GM23338 (cell line): ENCODE results near the gene NXN. TPM values are rescaled to one million over a fixed set of nuclear protein-coding genes. Genes with fewer than 3 reads are reported as not detected.

Source experiments
- ATAC-seq: fragments of 200-7000 bp; cut with Tn5 transposase; 3 replicates; pipeline ENCODE4 v1.9.1; 2020
- DNase-seq: peaks from one replicate; pipeline ENCODE4 v3.0.0-alpha.2; 2015; ENCODE audit warnings: low spot score
- H2AFZ ChIP-seq: fragments of 200-600 bp; sonication (generic); 2 replicates; pipeline ENCODE4 v1.8.0; 2016; ENCODE audit warnings: antibody characterized with exemption, mild to moderate bottlenecking, moderate library complexity
- H3F3A ChIP-seq: fragments of 200-600 bp; sonication (generic); replicated peaks from 2 replicates; pipeline ENCODE4 v1.8.0; 2017; ENCODE audit warnings: antibody characterized with exemption, mixed run types, low read depth
- H3K27ac ChIP-seq: fragments of 200-600 bp; sonication (generic); 2 replicates; pipeline ENCODE4 v1.6.1; 2016; ENCODE audit warnings: low read depth
- H3K27me3 ChIP-seq: fragments of 200-600 bp; sonication (generic); 2 replicates; pipeline ENCODE4 v1.8.0; 2016; ENCODE audit warnings: mild to moderate bottlenecking, mixed run types, moderate library complexity; ENCODE audit not compliant: insufficient read depth
- H3K36me3 ChIP-seq: fragments of 200-600 bp; sonication (generic); 2 replicates; pipeline ENCODE4 v1.8.0; 2016; ENCODE audit warnings: mild to moderate bottlenecking; ENCODE audit not compliant: insufficient read depth
- H3K4me1 ChIP-seq: fragments of 200-600 bp; sonication (generic); 2 replicates; pipeline ENCODE4 v1.8.0; 2016; ENCODE audit warnings: mild to moderate bottlenecking, moderate library complexity; ENCODE audit not compliant: insufficient read depth
- H3K4me2 ChIP-seq: fragments of 200-600 bp; sonication (generic); 2 replicates; pipeline ENCODE4 v1.7.1; 2017; ENCODE audit warnings: mixed run types
- H3K4me3 ChIP-seq: fragments of 200-600 bp; sonication (generic); 2 replicates; pipeline ENCODE4 v1.6.1; 2016; ENCODE audit warnings: mixed run types
- H3K79me2 ChIP-seq: fragments of 200-600 bp; sonication (generic); replicated peaks from 2 replicates; pipeline ENCODE4 v1.8.0; 2017; ENCODE audit warnings: mild to moderate bottlenecking; ENCODE audit not compliant: insufficient read depth
- H3K9me2 ChIP-seq: fragments of 200-600 bp; sonication (generic); 2 replicates; pipeline ENCODE4 v1.8.0; 2017; ENCODE audit not compliant: insufficient read depth
- H4K20me1 ChIP-seq: fragments of 200-600 bp; sonication (generic); replicated peaks from 2 replicates; pipeline ENCODE4 v1.8.0; 2017; ENCODE audit warnings: mild to moderate bottlenecking; ENCODE audit not compliant: insufficient read depth
- H3K27ac Mint-ChIP-seq: 2 replicates; pipeline ENCODE4 v1.8.0; 2020; ENCODE audit warnings: inconsistent platforms, mild to moderate bottlenecking, moderate library complexity, mixed read lengths
- H3K27me3 Mint-ChIP-seq: 3 replicates; pipeline ENCODE4 v1.8.0; 2022; ENCODE audit warnings: low read depth, mild to moderate bottlenecking, moderate library complexity, mixed read lengths, inconsistent platforms; ENCODE audit not compliant: insufficient read depth, poor library complexity
- H3K36me3 Mint-ChIP-seq: 3 replicates; pipeline ENCODE4 v1.8.0; 2021; ENCODE audit warnings: low read depth, mild to moderate bottlenecking, inconsistent platforms, moderate library complexity, mixed read lengths
- H3K4me1 Mint-ChIP-seq: 3 replicates; pipeline ENCODE4 v1.8.0; 2020; ENCODE audit warnings: mild to moderate bottlenecking, inconsistent platforms, mixed read lengths
- H3K4me3 Mint-ChIP-seq: 3 replicates; pipeline ENCODE4 v1.8.0; 2021; ENCODE audit warnings: moderate library complexity, mild to moderate bottlenecking, inconsistent platforms, mixed read lengths
- H3K9me3 Mint-ChIP-seq: 3 replicates; pipeline ENCODE4 v1.8.0; 2020; ENCODE audit warnings: moderate library complexity, mild to moderate bottlenecking, inconsistent platforms, mixed read lengths
- CREB1 ChIP-seq: fragments of 250-450 bp; sonication (Bioruptor Pico); IDR thresholded peaks from 2 replicates; pipeline ENCODE4 v1.5.0; 2020; ENCODE audit warnings: low read depth, mild to moderate bottlenecking, moderate library complexity
- EZH2phosphoT487 ChIP-seq: fragments of 200-600 bp; sonication (generic); IDR thresholded peaks from one replicate; pipeline ENCODE4 v1.8.1; 2018; ENCODE audit warnings: antibody characterized with exemption; ENCODE audit not compliant: unreplicated experiment
- JUNB ChIP-seq: IDR thresholded peaks from one replicate; pipeline ENCODE4 v1.6.1; 2016; ENCODE audit warnings: antibody characterized with exemption; ENCODE audit not compliant: unreplicated experiment
- NANOG ChIP-seq: IDR thresholded peaks from 2 replicates; pipeline ENCODE4 v1.6.1; 2016; ENCODE audit warnings: antibody characterized with exemption, borderline replicate concordance
- POLR2AphosphoS5 ChIP-seq: IDR thresholded peaks from 2 replicates; pipeline ENCODE4 v1.6.1; 2016; ENCODE audit warnings: antibody characterized with exemption, low read depth
- STAT1 ChIP-seq: IDR thresholded peaks from one replicate; pipeline ENCODE4 v1.6.1; 2016; ENCODE audit warnings: antibody characterized with exemption; ENCODE audit not compliant: unreplicated experiment
- ZNF114 ChIP-seq: fragments of 250-450 bp; sonication (Bioruptor Pico); IDR thresholded peaks from 2 replicates; pipeline ENCODE4 v1.5.0; 2020; ENCODE audit warnings: mild to moderate bottlenecking, moderate library complexity
- ZNF331 ChIP-seq: fragments of 250-450 bp; sonication (Bioruptor Pico); IDR thresholded peaks from 2 replicates; pipeline ENCODE4 v1.5.0; 2020; ENCODE audit warnings: low read depth, mild to moderate bottlenecking, moderate library complexity
- polyA plus RNA-seq: library from polyadenylated mRNA; unstranded; fragments of >200 nt; fragmentation: Nextera tagmentation; extraction: Ambion mirVana; gene quantifications from 2 replicates; pipeline ENCODE4 v1.2.1, GENCODE V29; 2016
- total RNA-seq: library from RNA; depleted of rRNA; stranded (reverse); fragments of >200 nt; shearing (Covaris generic); gene quantifications from 2 replicates; pipeline ENCODE4 v1.2.3, GENCODE V29; 2014
- TF ChIP-seq, protein P1 (sequence below): IDR thresholded peaks from 2 replicates; pipeline ENCODE4 v1.6.1; 2016; ENCODE audit warnings: antibody characterized with exemption
- TF ChIP-seq, protein P2 (sequence below): IDR thresholded peaks from one replicate; pipeline ENCODE4 v1.6.1; 2018; ENCODE audit warnings: antibody characterized with exemption; ENCODE audit not compliant: unreplicated experiment
- TF ChIP-seq, protein P3 (sequence below): fragments of 250-450 bp; sonication (Bioruptor Pico); IDR thresholded peaks from 2 replicates; pipeline ENCODE4 v1.5.0; 2020; ENCODE audit warnings: mild to moderate bottlenecking, moderate library complexity
- TF ChIP-seq, protein P4 (sequence below), 2 experiments: fragments of 200-600 bp in 1 of 2; sonication (generic) in 1 of 2; conservative IDR thresholded peaks; 2 replicates each; pipeline versions ENCODE4 v1.5.1 to v1.6.1; 2016 to 2017; ENCODE audit warnings: antibody characterized with exemption in 2 of 2, low read depth in 2 of 2, mild to moderate bottlenecking in 2 of 2, moderate library complexity in 1 of 2

NXN gene
- total and polyA plus RNA-seq, 2 experiments from 2014 or later = 31.8 to 105 TPM

DNA sequence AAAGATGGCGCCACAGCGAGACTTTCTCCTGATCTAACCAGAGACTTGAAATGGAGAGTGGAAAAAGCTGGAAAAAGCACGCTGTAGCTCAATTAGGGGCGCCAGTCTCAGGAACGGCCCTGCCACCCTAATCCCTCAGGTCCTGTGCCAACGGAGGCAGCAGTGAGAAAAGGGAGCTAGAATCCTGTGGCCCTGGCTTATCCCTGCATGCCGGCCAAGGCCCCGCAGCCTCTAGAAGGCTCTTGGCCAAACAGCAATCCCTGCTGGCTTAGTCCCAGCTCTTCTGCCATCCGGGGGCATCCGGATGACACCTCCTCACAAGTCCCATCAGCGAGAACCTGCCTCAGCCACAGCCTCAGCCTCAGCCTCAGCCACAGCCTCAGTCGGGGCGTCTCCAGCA, 127.7 kb downstream of the NXN start:
- no peak for ATAC-seq
- peaks cover 78% of the 10 kb centered on the region for H3K79me2 ChIP-seq

More for the DNA sequence above, 127.7 kb downstream of the NXN start:
- Histone ChIP-seq H3K27me3 (no peaks in the 10 kb centered on the region), H3K4me2 (no peak overlapping the region), H2AFZ (no peak overlapping the region), H3K4me1 (peaks cover 30% of the 10 kb centered on the region), H3K4me3 (no peak overlapping the region), H4K20me1 (peaks cover 32% of the 10 kb centered on the region), H3K36me3 (no peaks in the 10 kb centered on the region), H3K9me2 (no peaks in the 10 kb centered on the region), H3F3A (no peaks in the 10 kb centered on the region), H3K27ac (no peak overlapping the region)
- DNase-seq = no peak
- Mint-ChIP-seq H3K4me1 (peaks cover 56% of the 10 kb centered on the region), H3K4me3 (no peak overlapping the region), H3K27me3 (peaks cover 12% of the 10 kb centered on the region), H3K9me3 (no peaks in the 10 kb centered on the region), H3K36me3 (no peaks in the 10 kb centered on the region), H3K27ac (no peak overlapping the region; the same call in 1 of the 2 replicates)
- TF ChIP-seq, protein P1, sequence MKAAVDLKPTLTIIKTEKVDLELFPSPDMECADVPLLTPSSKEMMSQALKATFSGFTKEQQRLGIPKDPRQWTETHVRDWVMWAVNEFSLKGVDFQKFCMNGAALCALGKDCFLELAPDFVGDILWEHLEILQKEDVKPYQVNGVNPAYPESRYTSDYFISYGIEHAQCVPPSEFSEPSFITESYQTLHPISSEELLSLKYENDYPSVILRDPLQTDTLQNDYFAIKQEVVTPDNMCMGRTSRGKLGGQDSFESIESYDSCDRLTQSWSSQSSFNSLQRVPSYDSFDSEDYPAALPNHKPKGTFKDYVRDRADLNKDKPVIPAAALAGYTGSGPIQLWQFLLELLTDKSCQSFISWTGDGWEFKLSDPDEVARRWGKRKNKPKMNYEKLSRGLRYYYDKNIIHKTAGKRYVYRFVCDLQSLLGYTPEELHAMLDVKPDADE = no peak
- TF ChIP-seq ZNF114 (CRISPR knock-in tag) (no peak), CREB1 (CRISPR knock-in tag) (no peak), EZH2phosphoT487 (no peak), STAT1 (no peak), NANOG (no peak), ZNF331 (CRISPR knock-in tag) (no peak), POLR2AphosphoS5 (no peak), JUNB (no peak)
- TF ChIP-seq, protein P2, sequence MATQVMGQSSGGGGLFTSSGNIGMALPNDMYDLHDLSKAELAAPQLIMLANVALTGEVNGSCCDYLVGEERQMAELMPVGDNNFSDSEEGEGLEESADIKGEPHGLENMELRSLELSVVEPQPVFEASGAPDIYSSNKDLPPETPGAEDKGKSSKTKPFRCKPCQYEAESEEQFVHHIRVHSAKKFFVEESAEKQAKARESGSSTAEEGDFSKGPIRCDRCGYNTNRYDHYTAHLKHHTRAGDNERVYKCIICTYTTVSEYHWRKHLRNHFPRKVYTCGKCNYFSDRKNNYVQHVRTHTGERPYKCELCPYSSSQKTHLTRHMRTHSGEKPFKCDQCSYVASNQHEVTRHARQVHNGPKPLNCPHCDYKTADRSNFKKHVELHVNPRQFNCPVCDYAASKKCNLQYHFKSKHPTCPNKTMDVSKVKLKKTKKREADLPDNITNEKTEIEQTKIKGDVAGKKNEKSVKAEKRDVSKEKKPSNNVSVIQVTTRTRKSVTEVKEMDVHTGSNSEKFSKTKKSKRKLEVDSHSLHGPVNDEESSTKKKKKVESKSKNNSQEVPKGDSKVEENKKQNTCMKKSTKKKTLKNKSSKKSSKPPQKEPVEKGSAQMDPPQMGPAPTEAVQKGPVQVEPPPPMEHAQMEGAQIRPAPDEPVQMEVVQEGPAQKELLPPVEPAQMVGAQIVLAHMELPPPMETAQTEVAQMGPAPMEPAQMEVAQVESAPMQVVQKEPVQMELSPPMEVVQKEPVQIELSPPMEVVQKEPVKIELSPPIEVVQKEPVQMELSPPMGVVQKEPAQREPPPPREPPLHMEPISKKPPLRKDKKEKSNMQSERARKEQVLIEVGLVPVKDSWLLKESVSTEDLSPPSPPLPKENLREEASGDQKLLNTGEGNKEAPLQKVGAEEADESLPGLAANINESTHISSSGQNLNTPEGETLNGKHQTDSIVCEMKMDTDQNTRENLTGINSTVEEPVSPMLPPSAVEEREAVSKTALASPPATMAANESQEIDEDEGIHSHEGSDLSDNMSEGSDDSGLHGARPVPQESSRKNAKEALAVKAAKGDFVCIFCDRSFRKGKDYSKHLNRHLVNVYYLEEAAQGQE = no peak
- TF ChIP-seq, protein P3, sequence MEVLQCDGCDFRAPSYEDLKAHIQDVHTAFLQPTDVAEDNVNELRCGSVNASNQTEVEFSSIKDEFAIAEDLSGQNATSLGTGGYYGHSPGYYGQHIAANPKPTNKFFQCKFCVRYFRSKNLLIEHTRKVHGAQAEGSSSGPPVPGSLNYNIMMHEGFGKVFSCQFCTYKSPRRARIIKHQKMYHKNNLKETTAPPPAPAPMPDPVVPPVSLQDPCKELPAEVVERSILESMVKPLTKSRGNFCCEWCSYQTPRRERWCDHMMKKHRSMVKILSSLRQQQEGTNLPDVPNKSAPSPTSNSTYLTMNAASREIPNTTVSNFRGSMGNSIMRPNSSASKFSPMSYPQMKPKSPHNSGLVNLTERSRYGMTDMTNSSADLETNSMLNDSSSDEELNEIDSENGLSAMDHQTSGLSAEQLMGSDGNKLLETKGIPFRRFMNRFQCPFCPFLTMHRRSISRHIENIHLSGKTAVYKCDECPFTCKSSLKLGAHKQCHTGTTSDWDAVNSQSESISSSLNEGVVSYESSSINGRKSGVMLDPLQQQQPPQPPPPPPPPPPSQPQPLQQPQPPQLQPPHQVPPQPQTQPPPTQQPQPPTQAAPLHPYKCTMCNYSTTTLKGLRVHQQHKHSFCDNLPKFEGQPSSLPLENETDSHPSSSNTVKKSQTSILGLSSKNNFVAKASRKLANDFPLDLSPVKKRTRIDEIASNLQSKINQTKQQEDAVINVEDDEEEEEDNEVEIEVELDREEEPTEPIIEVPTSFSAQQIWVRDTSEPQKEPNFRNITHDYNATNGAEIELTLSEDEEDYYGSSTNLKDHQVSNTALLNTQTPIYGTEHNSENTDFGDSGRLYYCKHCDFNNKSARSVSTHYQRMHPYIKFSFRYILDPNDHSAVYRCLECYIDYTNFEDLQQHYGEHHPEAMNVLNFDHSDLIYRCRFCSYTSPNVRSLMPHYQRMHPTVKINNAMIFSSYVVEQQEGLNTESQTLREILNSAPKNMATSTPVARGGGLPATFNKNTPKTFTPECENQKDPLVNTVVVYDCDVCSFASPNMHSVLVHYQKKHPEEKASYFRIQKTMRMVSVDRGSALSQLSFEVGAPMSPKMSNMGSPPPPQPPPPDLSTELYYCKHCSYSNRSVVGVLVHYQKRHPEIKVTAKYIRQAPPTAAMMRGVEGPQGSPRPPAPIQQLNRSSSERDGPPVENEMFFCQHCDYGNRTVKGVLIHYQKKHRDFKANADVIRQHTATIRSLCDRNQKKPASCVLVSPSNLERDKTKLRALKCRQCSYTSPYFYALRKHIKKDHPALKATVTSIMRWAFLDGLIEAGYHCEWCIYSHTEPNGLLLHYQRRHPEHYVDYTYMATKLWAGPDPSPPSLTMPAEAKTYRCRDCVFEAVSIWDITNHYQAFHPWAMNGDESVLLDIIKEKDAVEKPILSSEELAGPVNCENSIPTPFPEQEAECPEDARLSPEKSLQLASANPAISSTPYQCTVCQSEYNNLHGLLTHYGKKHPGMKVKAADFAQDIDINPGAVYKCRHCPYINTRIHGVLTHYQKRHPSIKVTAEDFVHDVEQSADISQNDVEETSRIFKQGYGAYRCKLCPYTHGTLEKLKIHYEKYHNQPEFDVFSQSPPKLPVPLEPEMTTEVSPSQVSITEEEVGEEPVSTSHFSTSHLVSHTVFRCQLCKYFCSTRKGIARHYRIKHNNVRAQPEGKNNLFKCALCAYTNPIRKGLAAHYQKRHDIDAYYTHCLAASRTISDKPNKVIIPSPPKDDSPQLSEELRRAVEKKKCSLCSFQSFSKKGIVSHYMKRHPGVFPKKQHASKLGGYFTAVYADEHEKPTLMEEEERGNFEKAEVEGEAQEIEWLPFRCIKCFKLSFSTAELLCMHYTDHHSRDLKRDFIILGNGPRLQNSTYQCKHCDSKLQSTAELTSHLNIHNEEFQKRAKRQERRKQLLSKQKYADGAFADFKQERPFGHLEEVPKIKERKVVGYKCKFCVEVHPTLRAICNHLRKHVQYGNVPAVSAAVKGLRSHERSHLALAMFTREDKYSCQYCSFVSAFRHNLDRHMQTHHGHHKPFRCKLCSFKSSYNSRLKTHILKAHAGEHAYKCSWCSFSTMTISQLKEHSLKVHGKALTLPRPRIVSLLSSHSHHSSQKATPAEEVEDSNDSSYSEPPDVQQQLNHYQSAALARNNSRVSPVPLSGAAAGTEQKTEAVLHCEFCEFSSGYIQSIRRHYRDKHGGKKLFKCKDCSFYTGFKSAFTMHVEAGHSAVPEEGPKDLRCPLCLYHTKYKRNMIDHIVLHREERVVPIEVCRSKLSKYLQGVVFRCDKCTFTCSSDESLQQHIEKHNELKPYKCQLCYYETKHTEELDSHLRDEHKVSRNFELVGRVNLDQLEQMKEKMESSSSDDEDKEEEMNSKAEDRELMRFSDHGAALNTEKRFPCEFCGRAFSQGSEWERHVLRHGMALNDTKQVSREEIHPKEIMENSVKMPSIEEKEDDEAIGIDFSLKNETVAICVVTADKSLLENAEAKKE (CRISPR knock-in tag) = no peak
- TF ChIP-seq, protein P4, sequence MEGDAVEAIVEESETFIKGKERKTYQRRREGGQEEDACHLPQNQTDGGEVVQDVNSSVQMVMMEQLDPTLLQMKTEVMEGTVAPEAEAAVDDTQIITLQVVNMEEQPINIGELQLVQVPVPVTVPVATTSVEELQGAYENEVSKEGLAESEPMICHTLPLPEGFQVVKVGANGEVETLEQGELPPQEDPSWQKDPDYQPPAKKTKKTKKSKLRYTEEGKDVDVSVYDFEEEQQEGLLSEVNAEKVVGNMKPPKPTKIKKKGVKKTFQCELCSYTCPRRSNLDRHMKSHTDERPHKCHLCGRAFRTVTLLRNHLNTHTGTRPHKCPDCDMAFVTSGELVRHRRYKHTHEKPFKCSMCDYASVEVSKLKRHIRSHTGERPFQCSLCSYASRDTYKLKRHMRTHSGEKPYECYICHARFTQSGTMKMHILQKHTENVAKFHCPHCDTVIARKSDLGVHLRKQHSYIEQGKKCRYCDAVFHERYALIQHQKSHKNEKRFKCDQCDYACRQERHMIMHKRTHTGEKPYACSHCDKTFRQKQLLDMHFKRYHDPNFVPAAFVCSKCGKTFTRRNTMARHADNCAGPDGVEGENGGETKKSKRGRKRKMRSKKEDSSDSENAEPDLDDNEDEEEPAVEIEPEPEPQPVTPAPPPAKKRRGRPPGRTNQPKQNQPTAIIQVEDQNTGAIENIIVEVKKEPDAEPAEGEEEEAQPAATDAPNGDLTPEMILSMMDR (conservative IDR thresholded peaks at IDR 0.05; ENCODE audit: low read depth in 2 of 2) = no peak
